DMS153 treated with DMSO at 0.1 percent for 48 hours (cell line): Measurements from ENCODE around the gene TMEM53.
"Not testable (repeated sequence)": the region's sequence is repeated elsewhere in the genome, so short reads cannot be mapped to it uniquely, and the experiment has no call there.

Source experiments
- DNase-seq: peaks from one replicate; lab custom pipeline; 2025; ENCODE audit not compliant: unreplicated experiment; lab: John Stamatoyannopoulos, UW

The TMEM53 gene

DNA sequence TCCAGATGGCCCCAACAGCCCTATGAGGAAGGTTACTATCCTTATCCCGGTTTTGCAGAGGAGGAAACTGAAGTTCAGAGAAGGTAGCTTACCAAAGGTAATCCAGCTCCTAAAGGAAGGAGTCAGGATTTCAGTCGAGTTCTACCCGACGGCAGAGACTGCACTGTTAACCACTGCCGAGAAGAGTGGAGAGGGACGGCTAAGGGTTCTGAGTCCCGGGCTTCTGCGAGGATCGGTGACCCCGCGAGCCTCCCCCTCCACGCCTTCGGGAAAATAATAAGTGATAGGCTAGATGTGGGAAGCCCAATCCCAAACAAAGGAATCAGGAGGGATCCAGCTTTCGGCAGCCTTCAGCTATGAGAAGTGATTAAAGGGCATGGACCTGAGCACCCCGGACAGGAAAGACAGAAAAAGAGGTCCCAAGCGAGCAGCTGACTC lies 587 bp downstream of the TMEM53 start:
- DNase-seq: no peak

DNA sequence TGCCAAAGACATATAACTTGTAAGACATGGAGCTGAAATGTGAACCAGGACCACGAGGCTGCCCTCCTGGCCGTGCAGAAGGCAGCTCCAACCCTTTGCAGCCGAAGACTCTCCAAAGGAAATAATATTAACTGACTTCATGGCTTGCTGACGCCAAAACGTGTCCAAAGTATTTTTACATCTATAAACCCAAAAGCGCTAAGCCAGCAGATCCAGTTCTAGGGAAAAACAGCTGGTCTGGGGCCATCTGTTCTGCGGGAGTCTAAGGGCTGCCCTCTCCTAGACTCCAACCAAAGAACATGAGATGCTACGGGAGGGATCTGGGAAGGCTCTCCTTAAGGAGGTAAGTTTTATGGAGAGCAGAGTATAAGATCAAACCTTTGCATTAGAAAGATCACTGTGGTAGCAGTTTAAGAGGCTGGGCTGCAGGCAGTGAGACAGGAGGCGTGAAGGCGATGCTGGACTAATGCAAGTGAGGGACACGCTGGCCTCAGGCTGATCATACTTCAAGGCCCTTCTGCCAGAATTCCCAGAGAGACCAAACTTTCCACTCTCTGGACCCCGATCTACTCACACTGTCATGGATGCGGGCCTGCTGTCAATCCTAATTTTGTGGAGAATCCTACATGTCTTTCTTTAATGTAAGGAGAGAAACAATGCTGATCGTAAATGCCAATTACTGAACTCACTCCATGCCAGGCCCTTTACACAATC lies 1.2 kb downstream of the TMEM53 start:
- no peak for DNase-seq

DNA sequence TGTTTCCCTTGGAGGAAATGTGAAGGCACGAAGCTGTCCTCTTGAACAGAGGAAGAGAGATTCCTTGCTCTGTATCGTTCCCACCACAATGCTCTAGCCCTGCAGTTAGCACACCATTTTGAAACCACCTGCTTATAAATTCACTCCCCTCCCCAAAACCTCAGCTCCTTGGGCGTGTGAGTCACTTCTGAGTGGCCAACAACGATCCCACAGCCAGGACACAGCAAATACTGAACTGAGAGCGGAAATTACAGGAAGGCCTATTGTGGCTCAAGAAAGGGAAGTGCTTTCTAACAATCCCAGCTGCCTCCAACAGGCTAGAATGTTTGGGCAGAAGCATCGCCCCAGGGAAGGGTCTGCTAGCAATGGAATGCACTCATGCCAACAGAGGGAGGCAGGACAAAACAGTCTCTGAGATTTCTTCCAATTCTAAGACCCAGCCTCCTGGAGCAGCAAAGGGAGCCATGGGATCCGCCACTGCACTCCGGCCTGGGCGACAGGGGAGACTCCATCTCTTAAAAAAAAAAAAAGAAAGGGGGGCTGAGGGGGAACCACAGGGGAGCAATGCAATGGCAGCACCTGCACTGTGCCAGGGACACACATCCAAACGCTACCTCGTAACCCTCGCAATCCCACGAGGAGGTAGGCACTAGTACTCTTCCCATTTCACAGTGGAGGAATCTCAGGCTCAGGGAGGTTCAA lies 1.9 kb downstream of the TMEM53 start:
- no peak for DNase-seq

DNA sequence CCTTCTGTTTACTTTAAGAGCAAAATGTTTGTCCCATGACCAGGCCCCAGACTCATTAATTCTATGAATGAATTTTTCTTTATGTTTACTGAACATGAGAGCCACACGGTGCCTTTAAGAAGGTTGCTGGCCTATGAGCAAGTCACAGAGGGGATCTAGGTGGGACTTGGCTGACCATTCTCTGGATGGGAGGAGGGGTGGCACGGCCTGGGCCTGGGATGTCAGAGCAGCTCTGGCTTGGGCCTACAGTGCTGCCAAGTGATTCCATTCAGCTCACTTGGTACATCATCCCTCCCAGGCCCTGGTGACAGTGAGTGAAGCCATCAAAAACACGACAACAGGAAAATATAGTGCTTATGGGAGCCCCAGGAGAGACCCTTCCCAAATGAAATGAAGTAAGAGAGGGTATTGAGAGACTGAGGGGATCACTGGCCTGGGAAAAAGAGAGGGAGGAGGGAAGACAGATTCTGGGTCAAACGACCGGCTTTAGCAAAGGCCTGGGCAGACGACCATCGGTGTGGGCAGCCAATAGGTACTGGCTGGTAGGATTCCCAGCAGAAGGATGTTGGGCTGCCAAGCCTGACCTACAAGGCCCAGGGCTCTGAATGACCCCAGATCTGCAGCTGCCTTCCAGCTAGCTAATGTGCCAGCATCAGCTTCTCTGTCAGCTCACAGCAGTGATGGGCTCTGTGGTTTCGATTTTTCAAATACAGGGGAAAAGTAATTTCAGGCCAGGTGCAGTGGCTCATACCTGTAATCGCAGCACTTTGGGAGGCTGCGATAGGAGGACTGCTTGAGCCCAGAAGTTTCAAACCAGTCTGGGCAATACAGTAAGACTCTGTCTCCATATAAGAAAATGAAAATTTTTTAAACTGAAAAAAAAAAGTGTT lies 3.3 kb downstream of the TMEM53 start:
- DNase-seq: no peak

DNA sequence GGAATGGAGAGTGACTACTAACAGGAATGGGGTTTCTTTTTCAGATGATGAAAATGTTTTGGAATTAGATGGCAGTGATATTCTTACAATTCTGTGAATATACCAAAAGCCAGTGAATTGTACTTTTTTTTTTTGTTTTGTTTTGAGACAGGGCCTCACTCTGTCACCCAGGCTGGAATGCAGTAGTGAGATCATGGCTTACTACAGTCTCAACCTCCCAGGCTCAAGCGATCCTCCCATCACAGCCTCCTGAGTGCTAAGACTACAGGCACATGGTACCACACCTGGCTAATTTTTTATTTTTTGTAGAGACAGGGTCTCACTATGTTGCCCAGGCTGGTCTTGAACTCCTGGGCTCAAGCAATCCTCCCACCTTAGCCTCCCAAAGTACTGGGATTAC lies 7.6 kb downstream of the TMEM53 start:
- not testable (repeated sequence) for DNase-seq

DNA sequence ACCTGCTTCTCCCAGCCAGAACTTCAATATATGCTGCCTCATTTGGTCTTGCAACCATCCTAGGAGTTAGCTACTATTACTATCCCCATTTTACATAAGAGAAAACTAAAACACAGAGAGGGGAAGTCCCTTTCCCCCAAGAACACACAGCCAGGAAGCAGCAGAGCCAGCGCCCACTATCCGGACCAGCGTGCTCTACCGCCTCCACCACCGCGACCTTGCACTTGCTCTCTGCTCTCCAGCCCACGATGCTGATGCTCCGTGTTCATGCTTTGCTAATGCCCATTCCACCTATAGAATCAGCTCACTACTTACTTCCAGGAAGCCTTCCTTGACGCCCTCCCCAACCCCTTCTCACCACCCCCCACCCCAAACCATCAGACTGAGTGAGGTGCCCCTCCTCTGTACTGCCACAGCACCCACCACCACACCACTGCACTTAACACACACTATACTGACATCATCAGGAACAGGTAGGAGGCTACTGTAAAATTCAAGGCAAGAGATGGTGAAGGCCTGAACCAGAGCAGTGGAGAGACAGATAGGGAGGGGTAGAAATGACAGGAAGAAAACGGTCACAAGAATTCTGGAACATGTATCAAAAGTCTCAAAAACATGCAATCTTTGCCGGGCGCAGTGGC lies 9.4 kb downstream of the TMEM53 start:
- no peak for DNase-seq

DNA sequence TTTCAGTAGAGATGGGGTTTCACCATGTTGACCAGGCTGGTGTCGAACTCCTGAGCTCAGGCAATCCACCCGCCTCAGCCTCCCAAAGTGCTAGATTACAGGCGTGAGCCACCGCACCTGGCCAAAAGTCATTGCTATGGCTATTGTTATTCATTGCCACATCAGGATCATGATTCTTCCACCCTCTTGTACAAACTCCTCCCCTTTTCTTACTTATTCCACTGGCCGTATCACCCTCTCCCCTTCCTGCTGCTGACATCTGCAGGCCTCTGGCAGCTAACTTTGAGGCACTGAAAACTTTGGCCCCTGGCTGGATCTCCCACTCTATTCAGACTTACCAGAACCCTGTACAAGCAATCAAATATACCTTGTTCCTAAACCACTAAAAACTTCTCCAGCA lies 10.9 kb downstream of the TMEM53 start:
- no peak for DNase-seq

DNA sequence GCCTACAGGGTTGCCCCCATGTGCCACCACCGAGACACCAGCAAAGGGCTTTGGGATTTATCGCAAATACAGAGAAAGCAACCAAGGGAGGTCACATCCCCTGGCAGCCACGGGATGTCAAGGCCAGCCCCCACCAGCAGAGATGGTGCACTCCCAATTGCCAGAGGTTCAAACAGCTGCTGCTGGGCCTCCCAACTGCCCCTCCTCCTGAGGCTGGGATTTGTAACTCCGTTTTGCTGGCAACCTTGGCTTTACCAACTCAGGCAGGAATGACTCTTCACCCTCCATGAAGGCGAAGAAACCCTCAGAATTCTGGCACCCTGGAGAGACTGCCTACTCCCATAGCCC lies 11.6 kb downstream of the TMEM53 start:
- no peak for DNase-seq

DNA sequence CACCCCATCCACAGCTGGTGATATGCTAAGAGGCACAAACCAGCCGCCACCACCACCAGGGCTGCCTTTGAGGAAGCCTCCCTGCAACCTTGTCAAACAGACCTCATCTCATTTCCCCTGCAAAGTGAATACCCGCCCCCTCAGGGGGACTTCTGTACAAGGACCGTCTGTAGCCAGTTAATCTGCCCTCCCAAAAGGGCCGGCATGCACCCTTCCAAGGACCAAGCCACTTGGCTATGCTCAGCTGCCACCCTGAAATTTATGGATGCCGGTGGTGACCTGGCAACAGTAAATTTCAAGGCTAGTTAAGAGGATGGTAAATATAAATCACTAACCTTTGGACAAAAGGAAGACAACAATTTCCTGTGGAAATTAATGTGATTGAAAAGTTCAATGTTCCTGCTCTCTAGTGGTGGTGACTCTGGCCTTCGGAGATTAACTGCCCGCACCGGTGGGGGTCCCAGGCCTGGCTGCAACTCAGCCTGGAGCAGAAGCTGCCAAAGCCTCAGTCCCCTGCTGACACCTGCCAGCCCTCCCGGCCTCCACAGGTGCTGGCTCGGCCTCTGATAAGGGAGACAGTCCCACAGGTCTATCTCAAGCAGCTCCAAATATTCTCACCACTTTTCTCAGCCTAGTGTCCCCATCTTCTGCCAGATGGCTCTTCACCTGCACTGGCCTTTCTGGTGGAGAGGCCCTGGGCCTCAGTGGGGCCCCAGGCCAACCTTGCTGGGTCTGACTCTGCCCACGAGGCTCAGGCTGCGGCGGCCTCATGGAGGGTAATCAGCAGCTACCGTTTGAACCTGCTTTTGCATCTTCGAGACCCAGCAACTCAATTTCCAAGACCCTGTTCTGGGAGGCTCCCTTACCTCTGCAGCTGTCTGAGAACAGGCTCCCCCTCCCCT lies 12.2 kb downstream of the TMEM53 start:
- DNase-seq: peak; percentile 11

DNA sequence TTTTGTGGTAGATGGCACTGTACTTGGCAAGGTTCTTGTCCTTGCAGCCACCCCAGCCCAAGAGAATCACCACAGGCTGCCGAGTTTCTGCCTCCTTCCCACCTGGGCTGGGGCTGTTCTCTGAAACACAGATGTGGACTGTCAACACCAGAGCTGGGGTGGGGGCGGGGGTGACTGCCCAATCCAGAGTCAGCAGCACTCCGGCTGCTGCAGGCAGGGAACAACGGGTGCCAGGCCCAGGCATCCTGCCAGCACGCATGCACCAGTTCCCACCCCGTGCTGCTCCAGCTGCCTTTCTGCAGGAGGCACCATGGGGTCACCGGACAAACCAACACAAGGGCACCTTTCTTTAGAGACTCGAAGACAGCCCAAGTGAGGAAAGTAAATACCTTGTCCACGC lies 14.1 kb downstream of the TMEM53 start:
- peak; percentile 25 for DNase-seq

DNA sequence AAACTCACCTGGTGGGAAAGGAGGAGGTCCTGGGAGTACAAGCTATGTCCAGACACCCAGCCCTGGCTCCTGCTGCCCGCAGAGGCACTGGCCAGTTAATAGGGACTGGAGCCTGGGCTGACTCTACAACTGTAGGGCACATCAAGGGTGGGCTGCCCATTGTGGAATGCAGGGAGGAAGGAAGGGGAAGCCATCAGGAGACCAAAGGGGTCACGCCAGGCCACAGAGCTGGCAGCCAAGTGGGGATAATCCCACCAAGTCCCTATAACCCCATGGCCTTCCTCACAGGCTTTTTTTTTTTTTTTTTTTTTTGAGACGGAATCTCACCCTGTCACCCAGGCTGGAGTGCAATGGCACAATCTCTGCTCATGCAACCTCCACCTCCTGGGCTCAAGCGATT lies 14.7 kb downstream of the TMEM53 start:
- DNase-seq: no peak

DNA sequence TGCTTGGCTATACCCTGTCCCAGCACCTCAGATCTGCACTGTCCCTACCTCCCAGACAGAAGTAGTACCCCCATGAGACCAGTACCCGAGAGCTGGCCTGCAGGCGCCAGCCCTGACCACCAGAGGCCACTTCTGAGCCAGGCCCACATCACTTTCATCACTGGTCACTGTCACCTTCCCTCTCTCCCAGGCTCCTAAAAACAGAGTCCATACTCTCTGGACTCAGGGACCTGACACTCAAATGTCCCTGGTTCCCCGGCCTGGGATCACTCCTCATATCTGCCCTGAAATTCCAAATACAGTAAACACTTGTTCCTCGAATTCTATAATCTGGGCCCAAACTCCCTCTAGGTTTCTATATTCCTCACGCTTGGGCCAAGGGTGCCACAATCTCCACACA lies 18.7 kb downstream of the TMEM53 start:
- no peak for DNase-seq

DNA sequence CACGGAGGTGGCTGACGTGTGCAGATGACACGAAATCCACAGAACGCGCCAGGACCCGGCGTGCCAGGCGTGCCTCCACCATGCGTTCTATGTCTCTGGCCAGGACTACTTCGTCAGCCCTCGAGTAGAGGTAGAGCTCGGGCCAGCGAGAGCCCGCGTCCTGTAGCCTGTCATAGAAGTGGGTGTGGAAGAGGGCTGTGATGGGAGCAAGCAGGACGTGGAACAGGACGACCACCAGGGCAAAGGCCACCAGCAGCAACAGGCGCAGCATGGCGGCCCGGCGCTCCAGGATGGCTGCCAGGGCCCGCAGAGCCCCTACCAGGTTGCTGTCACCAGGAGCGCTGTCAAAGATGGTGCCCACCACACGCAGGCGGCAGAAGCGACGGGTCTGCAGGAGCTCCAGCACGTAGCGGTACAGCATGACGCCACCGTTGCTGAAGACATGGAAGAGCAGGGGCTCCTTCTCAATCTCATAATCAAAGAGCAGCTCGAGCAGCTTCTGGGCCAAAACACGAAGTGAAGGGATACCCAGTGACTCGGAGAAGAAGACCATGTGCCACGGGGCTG lies 19.6 kb downstream of the TMEM53 start:
- no peak for DNase-seq

DNA sequence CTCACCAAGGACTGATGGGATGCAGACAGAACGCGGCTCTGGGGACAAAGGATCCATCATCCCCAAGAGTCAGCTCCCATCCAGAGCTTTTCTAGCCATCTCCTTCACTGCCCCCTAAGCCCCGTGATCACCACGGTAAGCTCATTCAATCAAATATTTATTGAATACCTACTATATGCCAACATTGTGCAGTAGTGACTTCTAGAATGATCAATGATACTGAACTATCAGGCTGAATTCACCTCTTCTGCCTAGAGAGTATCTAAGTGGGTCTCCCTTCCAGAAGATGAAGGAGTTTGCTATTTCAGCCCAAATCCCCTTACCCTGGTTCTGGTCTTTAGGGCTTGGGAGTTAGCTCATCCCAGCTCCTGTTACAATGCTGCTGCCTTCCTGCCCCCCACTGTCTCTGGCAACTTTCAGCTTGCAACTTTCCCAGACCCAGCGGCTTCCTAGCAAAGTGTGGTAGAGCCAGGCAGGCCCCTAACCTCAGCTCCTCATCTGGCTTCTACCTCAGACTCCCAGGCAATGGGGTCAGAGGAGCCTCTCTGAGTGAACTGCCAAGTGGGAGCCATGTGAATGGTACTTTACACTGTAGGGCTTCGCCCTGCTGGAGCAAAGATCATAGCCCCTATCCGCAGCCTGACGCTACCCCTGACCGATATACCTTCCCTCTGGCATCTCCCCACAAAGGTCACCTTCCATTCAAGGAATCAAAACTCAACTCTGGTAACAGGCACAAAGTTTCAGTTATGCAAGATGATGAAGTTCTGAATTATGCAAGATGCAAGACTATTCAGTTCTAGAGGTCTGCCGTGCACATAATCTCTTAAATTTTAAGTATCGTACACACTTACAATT lies 20.9 kb downstream of the TMEM53 start:
- no peak for DNase-seq

DNA sequence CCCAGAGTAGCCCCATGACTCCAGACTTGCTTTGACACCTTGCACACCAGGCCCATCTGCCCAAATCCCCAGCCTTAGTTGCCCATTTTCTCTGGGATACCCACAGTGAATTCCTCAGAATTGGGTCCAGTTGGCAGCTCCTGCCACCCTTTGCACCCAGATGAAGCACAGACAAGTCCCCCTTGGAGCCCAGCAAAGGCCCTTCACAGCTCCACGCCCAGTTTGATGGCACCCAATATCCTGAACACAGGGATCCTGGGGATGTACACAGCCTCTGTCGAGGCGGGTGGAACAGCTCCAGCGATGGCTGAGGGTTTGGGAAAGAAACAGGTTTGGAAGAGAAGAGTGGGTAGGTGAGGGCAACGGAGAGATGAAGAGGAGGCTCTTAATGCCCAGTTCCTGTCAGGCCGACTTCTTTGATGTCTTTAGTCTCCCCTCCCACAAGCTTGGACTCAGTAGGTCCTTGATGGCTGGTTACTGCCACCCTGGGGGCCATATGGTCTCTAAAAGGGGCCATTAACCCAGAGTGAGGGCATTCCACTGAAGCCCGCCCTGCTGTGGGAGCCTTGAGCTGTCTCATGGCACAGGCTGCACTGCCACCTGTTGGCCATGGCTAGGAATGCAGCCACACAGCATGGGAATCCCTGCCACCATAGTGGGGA lies 21.7 kb downstream of the TMEM53 start:
- DNase-seq: peak; percentile 71

DNA sequence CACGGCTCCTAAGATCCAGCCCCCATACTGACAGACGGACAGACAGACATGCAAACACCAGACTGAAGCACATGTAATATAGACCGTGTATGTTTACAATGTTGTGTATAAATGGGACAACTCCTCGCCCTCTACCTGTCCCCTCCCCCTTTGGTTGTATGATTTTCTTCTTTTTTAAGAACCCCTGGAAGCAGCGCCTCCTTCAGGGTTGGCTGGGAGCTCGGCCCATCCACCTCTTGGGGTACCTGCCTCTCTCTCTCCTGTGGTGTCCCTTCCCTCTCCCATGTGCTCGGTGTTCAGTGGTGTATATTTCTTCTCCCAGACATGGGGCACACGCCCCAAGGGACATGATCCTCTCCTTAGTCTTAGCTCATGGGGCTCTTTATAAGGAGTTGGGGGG lies 23.2 kb downstream of the TMEM53 start:
- no peak for DNase-seq

DNA sequence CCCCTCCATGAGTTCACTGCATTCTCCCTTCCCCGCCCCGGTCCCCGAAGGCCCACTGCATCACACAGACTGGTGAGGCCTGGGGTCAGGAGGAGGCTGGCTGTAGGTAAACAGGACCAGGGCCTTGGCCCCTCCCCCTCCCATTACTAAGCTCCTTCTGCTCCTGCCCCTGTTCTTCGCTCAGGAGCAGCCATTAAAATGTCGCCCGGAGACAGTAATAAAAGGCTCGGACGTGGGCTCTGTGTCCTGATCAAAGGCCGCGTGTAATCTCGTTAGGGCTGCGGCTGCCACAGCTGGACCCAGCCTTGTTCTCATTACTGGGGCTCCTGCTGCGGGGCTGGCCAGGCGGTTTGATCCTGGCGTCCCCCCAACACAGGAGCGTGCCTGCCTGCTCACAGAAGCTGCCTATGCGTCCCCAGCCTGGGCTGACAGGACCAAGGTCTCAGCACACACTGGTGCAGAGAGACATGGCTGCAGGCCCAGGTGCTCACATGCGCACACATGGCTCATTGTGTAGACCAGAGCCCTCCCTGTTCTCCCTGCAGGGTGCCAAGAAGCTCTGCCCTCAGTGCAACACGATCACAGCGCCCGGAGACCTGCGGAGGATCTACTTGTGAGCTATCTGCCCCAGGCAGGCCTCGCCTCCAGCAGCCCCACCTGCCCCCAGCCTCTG lies 24.0 kb downstream of the TMEM53 start:
- no peak for DNase-seq

DNA sequence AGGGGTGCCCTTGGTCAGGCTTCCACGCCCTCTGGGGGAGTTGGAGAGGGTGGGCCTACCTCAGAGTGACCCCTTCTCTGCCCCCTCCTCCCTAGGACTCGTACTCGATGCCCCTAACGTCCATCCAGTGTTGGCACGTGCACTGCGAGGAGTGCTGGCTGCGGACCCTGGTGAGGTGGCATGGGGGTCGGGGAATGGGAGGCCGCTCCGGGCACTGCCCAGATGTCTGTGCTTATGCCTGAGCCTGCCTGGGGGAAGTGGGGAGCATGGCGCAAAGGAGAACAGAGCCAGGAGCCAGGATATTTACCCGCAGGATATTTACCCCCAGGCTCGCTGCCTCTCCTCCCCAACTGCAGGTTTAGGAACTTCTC lies 24.5 kb downstream of the TMEM53 start:
- no peak for DNase-seq
